ENCODE results near the gene ZNF460.
"Not testable (repeated sequence)": the region's sequence is repeated elsewhere in the genome, so short reads cannot be mapped to it uniquely, and the experiment has no call there.

Gene ZNF460

GRCh38 chr19:57280165-57280961 lies at the start of gene ZNF460:
Gene ZNF460 (plus strand): TSS chr19:57280485. CDS start chr19:57280807, 322 bp downstream.
- peak; percentile 88 for DNase-seq

DNA sequence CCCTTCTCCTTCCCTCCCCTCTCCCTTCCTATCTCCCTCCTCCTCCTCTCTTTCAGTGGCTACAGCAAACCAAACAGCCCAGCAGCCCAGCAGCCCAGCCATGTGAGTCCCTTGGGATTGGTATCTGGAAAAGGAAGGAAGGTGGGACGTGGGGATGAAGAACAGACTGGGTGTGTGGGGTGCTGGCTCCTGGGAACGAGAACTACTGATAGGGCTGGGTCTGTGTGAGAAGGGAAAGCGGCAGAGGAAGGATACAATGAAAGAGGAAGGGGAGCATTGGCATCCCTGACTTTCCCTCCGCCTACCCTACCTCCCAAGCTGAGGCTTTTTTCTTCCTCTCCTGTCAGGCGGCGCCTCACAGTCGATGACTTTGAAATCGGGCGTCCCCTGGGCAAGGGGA lies 48.6 kb upstream of the ZNF460 start:
- no peak for DNase-seq

DNA sequence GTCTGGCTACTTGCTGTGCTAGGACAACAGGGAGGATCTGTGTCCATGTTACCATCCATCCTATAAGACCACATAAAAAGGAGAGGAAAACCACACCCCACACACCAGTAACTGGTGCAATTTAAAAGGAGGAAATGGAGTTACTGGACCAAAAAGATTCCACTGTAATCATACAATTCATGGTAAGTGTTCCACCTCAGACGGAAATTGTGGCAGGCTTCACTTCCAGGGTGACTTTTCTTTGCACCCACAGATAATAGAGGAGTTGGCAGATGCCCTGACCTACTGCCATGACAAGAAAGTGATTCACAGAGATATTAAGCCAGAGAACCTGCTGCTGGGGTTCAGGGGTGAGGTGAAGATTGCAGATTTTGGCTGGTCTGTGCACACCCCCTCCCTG lies 47.1 kb upstream of the ZNF460 start:
- DNase-seq = peak; percentile 94

DNA sequence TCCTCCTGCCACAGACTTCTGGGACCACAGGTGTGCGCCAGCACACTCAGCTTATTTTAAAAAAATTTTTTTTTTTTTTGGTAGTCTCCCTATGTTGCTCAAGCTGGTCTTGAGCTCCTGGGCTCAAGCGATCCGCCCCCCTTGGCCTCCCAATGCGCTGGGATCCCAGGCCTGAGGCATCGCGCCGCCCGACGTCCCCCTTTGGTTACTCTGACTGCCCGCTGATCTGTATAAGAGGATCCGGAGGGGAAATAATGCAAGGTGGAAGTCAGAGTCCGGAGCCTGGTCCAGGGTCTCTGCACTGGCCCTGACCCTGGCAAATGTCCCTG lies 40.3 kb upstream of the ZNF460 start:
- DNase-seq = no peak

- DNase-seq = peak; percentile 60
Measured at GRCh38 chr19:57240311-57241090, 39.8 kb upstream of the ZNF460 start, which contains the start of gene ZNF805. Gene ZNF805 (plus strand): TSS chr19:57240632. CDS start chr19:57240892, 260 bp downstream.

DNA sequence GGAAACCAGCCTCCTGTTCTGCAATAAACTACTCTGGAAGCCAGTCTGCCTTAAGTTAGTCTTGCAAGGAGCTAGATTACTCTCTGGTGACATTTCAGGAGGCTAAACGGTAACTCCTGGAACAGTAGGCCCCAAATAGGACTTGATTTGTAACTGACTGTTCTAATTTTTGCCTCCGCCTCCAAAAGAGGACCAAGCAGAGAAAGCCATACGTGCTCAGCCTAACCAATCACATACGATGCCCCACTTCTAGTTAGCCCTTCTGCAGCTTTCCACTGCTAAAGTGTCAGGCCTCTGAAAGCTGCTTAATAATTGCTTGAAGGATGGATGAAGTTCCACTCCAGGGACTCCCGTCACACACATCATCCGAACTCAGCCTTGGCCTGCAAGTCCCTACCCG lies 39.1 kb upstream of the ZNF460 start:
- DNase-seq = no peak

DNA sequence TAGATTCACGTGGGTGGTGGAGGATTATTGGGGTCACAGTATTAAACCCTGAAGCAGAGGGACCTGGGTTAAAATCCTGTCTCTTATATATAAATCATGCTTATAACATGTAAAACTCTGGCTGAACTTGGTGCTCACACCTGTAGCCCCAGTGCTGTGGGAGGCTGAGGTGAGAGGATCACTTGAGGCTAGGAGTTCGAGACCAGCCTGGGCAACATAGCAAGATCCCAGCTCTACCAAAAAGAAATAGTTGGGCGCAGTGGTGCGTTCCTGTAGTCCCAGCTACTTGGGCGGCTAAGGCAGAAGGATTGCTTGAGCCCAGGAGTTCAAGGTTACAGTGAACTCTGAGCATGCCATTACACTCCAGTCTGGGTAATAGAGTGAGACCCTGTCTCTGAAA lies 37.5 kb upstream of the ZNF460 start:
- DNase-seq = no peak

- no peak for DNase-seq
Measured at GRCh38 chr19:57244513-57244912, 35.8 kb upstream of the ZNF460 start.

GRCh38 chr19:57245066-57245465 lies 35.2 kb upstream of the ZNF460 start:
- DNase-seq = no peak

GRCh38 chr19:57245959-57246358 lies 34.3 kb upstream of the ZNF460 start:
- no peak for DNase-seq

- DNase-seq = no peak
Measured at GRCh38 chr19:57248646-57249045, 31.6 kb upstream of the ZNF460 start.

DNA sequence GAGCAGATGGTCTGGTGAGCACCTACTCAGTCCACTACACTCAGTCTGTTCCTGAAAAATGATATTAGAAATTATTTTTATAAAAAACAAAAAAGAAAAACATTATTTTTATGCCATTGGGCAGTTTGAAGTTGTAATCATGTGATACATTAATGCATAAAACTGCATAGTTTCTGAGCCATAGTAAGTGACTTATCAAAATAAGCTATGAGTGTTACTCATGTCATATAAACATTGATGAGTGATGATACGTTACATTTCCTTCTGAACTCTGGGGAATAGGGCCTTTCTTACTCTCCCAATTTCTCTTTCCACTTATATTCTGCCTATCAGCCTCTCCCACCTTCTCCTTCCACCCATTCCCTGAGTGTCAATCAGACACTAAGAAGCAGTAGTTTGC lies 31.0 kb upstream of the ZNF460 start:
- no peak for DNase-seq

DNA sequence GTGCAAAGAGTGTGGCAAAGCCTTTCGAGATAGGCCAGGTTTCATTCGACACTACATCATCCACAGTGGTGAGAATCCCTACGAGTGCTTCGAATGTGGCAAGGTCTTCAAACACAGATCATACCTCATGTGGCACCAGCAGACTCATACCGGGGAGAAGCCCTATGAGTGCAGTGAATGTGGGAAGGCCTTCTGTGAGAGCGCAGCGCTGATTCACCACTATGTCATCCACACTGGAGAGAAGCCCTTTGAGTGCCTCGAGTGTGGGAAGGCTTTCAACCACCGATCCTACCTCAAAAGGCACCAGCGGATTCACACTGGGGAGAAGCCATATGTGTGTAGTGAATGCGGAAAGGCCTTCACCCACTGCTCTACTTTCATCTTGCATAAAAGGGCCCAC lies 26.5 kb upstream of the ZNF460 start:
- DNase-seq = not testable (repeated sequence)

GRCh38 chr19:57262044-57262443 lies 18.2 kb upstream of the ZNF460 start:
- DNase-seq = no peak

DNA sequence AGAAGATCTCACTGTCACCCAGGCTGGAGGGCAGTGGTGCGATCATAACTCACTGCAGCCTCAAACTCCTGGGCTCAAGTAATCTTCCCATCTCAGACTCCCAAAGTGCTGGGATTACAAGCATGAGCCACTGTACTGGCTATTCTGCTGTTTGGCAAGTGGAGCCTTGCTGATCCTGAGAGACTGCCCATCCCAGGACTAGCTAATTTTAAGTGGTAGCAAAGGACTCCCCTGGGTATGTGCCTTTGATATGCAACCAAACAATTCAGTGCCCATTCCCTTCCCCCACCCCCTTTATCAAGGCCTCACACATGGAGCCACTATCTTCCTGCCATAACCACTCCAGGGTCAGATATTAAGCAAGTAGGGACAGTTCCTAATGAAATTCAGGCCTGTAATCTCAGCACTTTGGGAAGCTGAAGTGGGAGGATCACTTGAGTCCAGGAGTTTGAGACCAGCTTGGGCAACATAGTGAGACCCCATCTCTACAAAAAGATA lies 17.0 kb upstream of the ZNF460 start:
- no peak for DNase-seq

DNA sequence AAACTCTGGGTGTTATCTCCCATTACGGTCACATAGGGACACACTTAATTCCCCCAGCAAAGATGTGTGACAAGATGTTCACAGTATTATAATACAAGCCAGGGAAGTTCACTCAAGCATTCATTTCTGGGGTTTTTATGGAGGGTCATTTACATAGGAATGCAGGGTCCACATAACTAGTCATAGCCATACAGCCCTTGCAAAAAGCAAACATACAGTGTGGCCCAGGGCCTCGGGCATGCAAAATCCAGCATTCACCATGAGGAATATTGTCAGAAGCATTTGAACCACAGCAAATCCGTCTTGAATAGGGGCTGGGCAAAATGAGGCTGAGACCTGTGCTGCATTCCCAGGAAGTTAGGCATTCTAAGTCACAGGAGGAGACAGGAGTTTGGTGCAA lies 13.0 kb upstream of the ZNF460 start:
- no peak for DNase-seq

- DNase-seq = no peak
Measured at GRCh38 chr19:57269515-57270250, 10.6 kb upstream of the ZNF460 start.

- no peak for DNase-seq
Measured at GRCh38 chr19:57271280-57271679, 9.0 kb upstream of the ZNF460 start.

- no peak for DNase-seq
Measured at GRCh38 chr19:57273014-57273413, 7.3 kb upstream of the ZNF460 start.

GRCh38 chr19:57276430-57276829 lies 3.9 kb upstream of the ZNF460 start:
- DNase-seq = no peak

- not testable (repeated sequence) for DNase-seq
Measured at GRCh38 chr19:57278481-57278880, 1.8 kb upstream of the ZNF460 start.

- peak; percentile 87 for DNase-seq
Measured at GRCh38 chr19:57279418-57280164, 694 bp upstream of the ZNF460 start.

DNA sequence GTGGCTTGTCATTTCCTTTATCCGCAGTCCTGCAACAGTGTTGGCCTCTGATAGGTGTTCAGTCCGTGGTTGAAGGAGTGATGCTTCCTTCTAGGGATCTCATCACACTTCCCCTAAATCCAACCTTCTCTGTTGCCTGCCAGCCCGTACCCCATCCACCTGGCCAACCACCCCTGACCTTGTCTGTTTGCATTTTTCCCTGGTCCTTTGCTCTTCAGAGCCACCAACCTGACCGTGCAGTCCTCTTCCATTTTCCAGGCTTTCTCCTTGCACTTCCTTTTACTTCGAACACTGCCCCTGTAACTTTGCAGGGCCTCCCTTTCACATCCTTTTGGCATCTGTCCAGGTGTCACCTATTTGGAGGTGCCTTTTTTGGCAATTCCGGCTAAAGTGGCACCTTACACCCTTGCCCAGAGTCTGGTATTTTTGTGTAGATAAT lies 696 bp downstream of the ZNF460 start:
- DNase-seq = no peak
